GM12874 (cell line): ENCODE data around the gene METTL25.
A peak's percentile ranks its signal among the peaks of the same experiment; 100 is the strongest.

Source experiments
- TF ChIP-seq, protein P1 (sequence below): IDR thresholded peaks from 2 replicates; pipeline ENCODE4 v1.5.1; 2011; ENCODE audit warnings: low read depth, mild to moderate bottlenecking, control low read depth, low read length, moderate library complexity; ENCODE audit not compliant: insufficient read depth

METTL25 gene

DNA sequence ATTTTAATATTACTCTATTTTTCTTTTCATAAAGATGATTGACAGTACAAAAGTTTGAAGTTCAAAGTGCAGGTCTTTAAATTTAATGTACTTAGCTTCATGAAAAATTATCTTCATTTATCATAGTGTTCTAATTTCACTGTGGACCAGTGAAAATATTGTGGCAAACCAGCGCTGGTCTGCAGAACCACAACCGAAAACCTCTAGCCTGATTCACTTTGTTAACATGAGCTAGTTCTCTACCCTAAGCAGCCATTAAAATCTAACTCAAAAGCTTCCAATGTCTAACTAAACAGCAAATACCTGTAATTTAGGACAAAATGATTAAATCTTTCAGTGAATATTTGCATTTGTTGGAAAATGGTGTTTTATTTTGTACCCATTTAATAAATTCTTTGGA lies 167.3 kb downstream of the METTL25 start:
- TF ChIP-seq, protein P1, sequence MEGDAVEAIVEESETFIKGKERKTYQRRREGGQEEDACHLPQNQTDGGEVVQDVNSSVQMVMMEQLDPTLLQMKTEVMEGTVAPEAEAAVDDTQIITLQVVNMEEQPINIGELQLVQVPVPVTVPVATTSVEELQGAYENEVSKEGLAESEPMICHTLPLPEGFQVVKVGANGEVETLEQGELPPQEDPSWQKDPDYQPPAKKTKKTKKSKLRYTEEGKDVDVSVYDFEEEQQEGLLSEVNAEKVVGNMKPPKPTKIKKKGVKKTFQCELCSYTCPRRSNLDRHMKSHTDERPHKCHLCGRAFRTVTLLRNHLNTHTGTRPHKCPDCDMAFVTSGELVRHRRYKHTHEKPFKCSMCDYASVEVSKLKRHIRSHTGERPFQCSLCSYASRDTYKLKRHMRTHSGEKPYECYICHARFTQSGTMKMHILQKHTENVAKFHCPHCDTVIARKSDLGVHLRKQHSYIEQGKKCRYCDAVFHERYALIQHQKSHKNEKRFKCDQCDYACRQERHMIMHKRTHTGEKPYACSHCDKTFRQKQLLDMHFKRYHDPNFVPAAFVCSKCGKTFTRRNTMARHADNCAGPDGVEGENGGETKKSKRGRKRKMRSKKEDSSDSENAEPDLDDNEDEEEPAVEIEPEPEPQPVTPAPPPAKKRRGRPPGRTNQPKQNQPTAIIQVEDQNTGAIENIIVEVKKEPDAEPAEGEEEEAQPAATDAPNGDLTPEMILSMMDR = no peak

DNA sequence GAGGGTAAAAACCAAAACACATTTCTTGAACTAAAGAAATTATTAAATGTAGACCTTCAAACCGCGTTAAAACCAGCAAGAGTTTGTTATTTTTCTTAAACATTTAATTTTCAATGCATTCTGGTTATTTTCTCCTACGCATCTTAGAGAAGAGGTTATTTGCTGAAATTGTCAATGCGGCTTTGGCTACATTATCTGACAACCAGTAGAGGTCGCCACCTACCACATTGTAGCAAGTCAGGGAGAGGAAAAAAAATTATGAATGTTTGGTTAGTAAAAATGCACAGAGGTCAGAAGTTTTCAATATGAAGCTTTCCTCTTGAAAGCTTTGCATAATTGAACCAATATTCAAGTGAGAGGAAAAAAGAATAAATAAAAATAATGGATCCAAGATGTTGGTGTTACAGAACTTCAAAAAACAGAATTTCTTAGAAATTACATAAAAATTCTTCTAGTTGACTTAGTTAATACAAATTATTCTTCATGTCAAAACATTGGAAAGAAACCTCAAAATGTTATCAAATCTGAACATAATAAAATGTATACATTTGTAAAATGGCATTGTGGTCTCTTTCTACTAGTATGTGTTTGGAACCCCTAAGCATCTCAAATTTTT lies 168.9 kb downstream of the METTL25 start:
- TF ChIP-seq, protein P1 = peak; percentile 63
